Stimulated activated memory B cell treated with anti-CD40 and anti-IgM and Interleukin-4, amounts not matched to agents 10 μg/mL and 1 μg/mL and 100 μg/mL, for 72 hours (primary cell): ENCODE data around the gene PRPF19.

ENCODE experiments used
- ATAC-seq: fragments of 150-1000 bp; cut with Tn5 transposase; 2 replicates; pipeline ENCODE4 v1.10.0; 2021
- H3K27ac Mint-ChIP-seq: one replicate; pipeline ENCODE4 v1.8.0; 2022; ENCODE audit warnings: mild to moderate bottlenecking, mixed read lengths
- H3K27me3 Mint-ChIP-seq: one replicate; pipeline ENCODE4 v1.8.0; 2022; ENCODE audit warnings: mixed read lengths
- H3K36me3 Mint-ChIP-seq: one replicate; pipeline ENCODE4 v1.8.0; 2022; ENCODE audit warnings: mixed read lengths
- H3K4me1 Mint-ChIP-seq: one replicate; pipeline ENCODE4 v1.8.0; 2022; ENCODE audit warnings: mixed read lengths
- H3K4me3 Mint-ChIP-seq: one replicate; pipeline ENCODE4 v1.8.0; 2022; ENCODE audit warnings: mild to moderate bottlenecking, moderate library complexity, mixed read lengths
- H3K9me3 Mint-ChIP-seq: one replicate; pipeline ENCODE4 v1.8.0; 2022; ENCODE audit warnings: mixed read lengths

The PRPF19 gene

GRCh38 chr11:60942970-60943565 is 36.7 kb upstream of the PRPF19 start:
- Mint-ChIP-seq H3K4me3 (no peak overlapping the region), H3K27me3 (no peaks in the 10 kb centered on the region), H3K4me1 (peaks cover 83% of the 10 kb centered on the region), H3K9me3 (no peaks in the 10 kb centered on the region), H3K36me3 (peaks cover 68% of the 10 kb centered on the region), H3K27ac (peak overlapping the region; percentile 44)
- no peak for ATAC-seq

- peaks cover 79% of the 10 kb centered on the region for H3K4me1 Mint-ChIP-seq
- H3K4me3 Mint-ChIP-seq = no peak overlapping the region
- no peak for ATAC-seq
- no peaks in the 10 kb centered on the region for H3K9me3 Mint-ChIP-seq
- peaks cover 74% of the 10 kb centered on the region for H3K36me3 Mint-ChIP-seq
- no peaks in the 10 kb centered on the region for H3K27me3 Mint-ChIP-seq
- peak overlapping the region; percentile 58 for H3K27ac Mint-ChIP-seq
Measured at GRCh38 chr11:60942219-60942618, 35.8 kb upstream of the PRPF19 start.

GRCh38 chr11:60941371-60942119 is 35.2 kb upstream of the PRPF19 start:
- H3K9me3 Mint-ChIP-seq = no peaks in the 10 kb centered on the region
- peak overlapping the region; percentile 58 for H3K27ac Mint-ChIP-seq
- H3K36me3 Mint-ChIP-seq = peaks cover 72% of the 10 kb centered on the region
- no peaks in the 10 kb centered on the region for H3K27me3 Mint-ChIP-seq
- peaks cover 78% of the 10 kb centered on the region for H3K4me1 Mint-ChIP-seq
- no peak for ATAC-seq
- H3K4me3 Mint-ChIP-seq = no peak overlapping the region

- Mint-ChIP-seq H3K36me3 (peaks cover 61% of the 10 kb centered on the region), H3K27me3 (no peaks in the 10 kb centered on the region), H3K9me3 (no peaks in the 10 kb centered on the region), H3K27ac (peak overlapping the region; percentile 25), H3K4me1 (peaks cover 76% of the 10 kb centered on the region), H3K4me3 (no peak overlapping the region)
- ATAC-seq = no peak
Measured at GRCh38 chr11:60939855-60940254, 33.5 kb upstream of the PRPF19 start.

GRCh38 chr11:60939301-60939700 is 32.9 kb upstream of the PRPF19 start:
- H3K36me3 Mint-ChIP-seq = peaks cover 55% of the 10 kb centered on the region

GRCh38 chr11:60938500-60938899 is 32.1 kb upstream of the PRPF19 start:
- no peaks in the 10 kb centered on the region for H3K9me3 Mint-ChIP-seq
- no peak for ATAC-seq
- H3K36me3 Mint-ChIP-seq = peaks cover 50% of the 10 kb centered on the region
- no peaks in the 10 kb centered on the region for H3K27me3 Mint-ChIP-seq
- H3K4me1 Mint-ChIP-seq = peaks cover 76% of the 10 kb centered on the region
- peak overlapping the region; percentile 52 for H3K27ac Mint-ChIP-seq
- no peak overlapping the region for H3K4me3 Mint-ChIP-seq

More at GRCh38 chr11:60939301-60939700, 32.9 kb upstream of the PRPF19 start:
- Mint-ChIP-seq H3K27ac (peak overlapping the region; percentile 25), H3K4me1 (peaks cover 76% of the 10 kb centered on the region), H3K27me3 (no peaks in the 10 kb centered on the region), H3K9me3 (no peaks in the 10 kb centered on the region), H3K4me3 (no peak overlapping the region)
- no peak for ATAC-seq

- peaks cover 75% of the 10 kb centered on the region for H3K4me1 Mint-ChIP-seq
- no peaks in the 10 kb centered on the region for H3K27me3 Mint-ChIP-seq
- no peak for ATAC-seq
- peak overlapping the region; percentile 52 for H3K27ac Mint-ChIP-seq
- no peak overlapping the region for H3K4me3 Mint-ChIP-seq
- H3K36me3 Mint-ChIP-seq = peaks cover 50% of the 10 kb centered on the region
- H3K9me3 Mint-ChIP-seq = no peaks in the 10 kb centered on the region
Measured at GRCh38 chr11:60937811-60938210, 31.4 kb upstream of the PRPF19 start.

- Mint-ChIP-seq H3K4me3 (no peak overlapping the region), H3K36me3 (peaks cover 44% of the 10 kb centered on the region), H3K27me3 (no peaks in the 10 kb centered on the region), H3K27ac (no peak overlapping the region), H3K4me1 (peaks cover 75% of the 10 kb centered on the region), H3K9me3 (no peaks in the 10 kb centered on the region)
- no peak for ATAC-seq
Measured at GRCh38 chr11:60937144-60937527, 30.8 kb upstream of the PRPF19 start.

GRCh38 chr11:60936467-60937143 is 30.2 kb upstream of the PRPF19 start:
- Mint-ChIP-seq H3K9me3 (no peaks in the 10 kb centered on the region), H3K4me1 (peaks cover 75% of the 10 kb centered on the region), H3K4me3 (no peak overlapping the region), H3K27ac (peak overlapping the region; percentile 62), H3K36me3 (peaks cover 41% of the 10 kb centered on the region), H3K27me3 (no peaks in the 10 kb centered on the region)
- ATAC-seq = no peak

GRCh38 chr11:60935676-60936442 is 29.5 kb upstream of the PRPF19 start:
- Mint-ChIP-seq H3K4me1 (peaks cover 75% of the 10 kb centered on the region), H3K27ac (peak overlapping the region; percentile 62), H3K4me3 (no peak overlapping the region), H3K36me3 (peaks cover 33% of the 10 kb centered on the region), H3K27me3 (no peaks in the 10 kb centered on the region), H3K9me3 (no peaks in the 10 kb centered on the region)
- peak; percentile 3 for ATAC-seq

- Mint-ChIP-seq H3K36me3 (peaks cover 27% of the 10 kb centered on the region), H3K27me3 (no peaks in the 10 kb centered on the region), H3K4me3 (peak overlapping the region; percentile 7), H3K4me1 (peaks cover 76% of the 10 kb centered on the region), H3K9me3 (no peaks in the 10 kb centered on the region), H3K27ac (peak overlapping the region; percentile 62)
- no peak for ATAC-seq
Measured at GRCh38 chr11:60934790-60935605, 28.6 kb upstream of the PRPF19 start.

- Mint-ChIP-seq H3K9me3 (no peaks in the 10 kb centered on the region), H3K36me3 (peaks cover 21% of the 10 kb centered on the region), H3K4me1 (peaks cover 82% of the 10 kb centered on the region), H3K4me3 (peak overlapping the region; percentile 52), H3K27me3 (no peaks in the 10 kb centered on the region), H3K27ac (peak overlapping the region; percentile 62)
- no peak for ATAC-seq
Measured at GRCh38 chr11:60934124-60934789, 27.9 kb upstream of the PRPF19 start.

- H3K9me3 Mint-ChIP-seq = no peaks in the 10 kb centered on the region
- peaks cover 80% of the 10 kb centered on the region for H3K4me1 Mint-ChIP-seq
- H3K27me3 Mint-ChIP-seq = no peaks in the 10 kb centered on the region
- peak overlapping the region; percentile 62 for H3K27ac Mint-ChIP-seq
- ATAC-seq = no peak
- H3K4me3 Mint-ChIP-seq = peak overlapping the region; percentile 52
- peaks cover 16% of the 10 kb centered on the region for H3K36me3 Mint-ChIP-seq
Measured at GRCh38 chr11:60933416-60934123, 27.2 kb upstream of the PRPF19 start.
